ENCODE data around the gene CFAP410. TPM values are rescaled to one million over a fixed set of nuclear protein-coding genes. Genes with fewer than 3 reads are reported as not detected.

The CFAP410 gene
- total RNA-seq, 1 experiment from 2014 or later, result 19.3 TPM

- H3K36me3 Mint-ChIP-seq, result peaks cover 5% of the 10 kb centered on the region
- H3K9me3 Mint-ChIP-seq, result peaks cover 20% of the 10 kb centered on the region
- H3K27ac Mint-ChIP-seq, result no peak overlapping the region
- ATAC-seq (peak; percentile 75), DNase-seq (ENCODE audit: low spot score) (peak; percentile 71)
- TF ChIP-seq NFATC4 (CRISPR knock-in tag; IDR thresholded peaks at IDR 0.05), result no peak
- peak; percentile 66 for TF ChIP-seq USF2 (CRISPR knock-in tag; IDR thresholded peaks at IDR 0.05)
- peaks cover 10% of the 10 kb centered on the region; the same call in 1 of the 2 replicates for H3K4me1 Mint-ChIP-seq
- H3K27me3 Mint-ChIP-seq (ENCODE audit: low read depth), result peaks cover 36% of the 10 kb centered on the region
- H3K4me3 Mint-ChIP-seq, result peak overlapping the region; percentile 50
- ChIA-PET POLR2A (interaction anchor here (0.6 kb wide), 1 partner anchor 24 kb away, joined by 3 read pairs; no protein-coding TSS in a partner anchor), CTCF (interaction anchor here (1.4 to 2.8 kb wide), 5 partner anchors 10 to 110 kb away, joined by 3 to 17 read pairs (median 5); partner anchors contain the start of gene CFAP410)
Observed at GRCh38 chr21:44370027-44370735, 31.0 kb upstream of the CFAP410 start.

GRCh38 chr21:44368711-44369446 lies 29.7 kb upstream of the CFAP410 start:
- peaks cover 10% of the 10 kb centered on the region; the same call in 1 of the 2 replicates for H3K4me1 Mint-ChIP-seq
- H3K27ac Mint-ChIP-seq, result no peak overlapping the region
- CTCF ChIA-PET, result interaction anchor here (0.6 to 2.8 kb wide), 25 partner anchors 8 to 505 kb away, joined by 3 to 17 read pairs (median 4); partner anchors contain the start of genes CFAP410, LRRC3, PTTG1IP and TRPM2
- H3K36me3 Mint-ChIP-seq, result no peaks in the 10 kb centered on the region
- peak overlapping the region; percentile 50 for H3K4me3 Mint-ChIP-seq
- POLR2A ChIA-PET, result no interaction called here
- peaks cover 9% of the 10 kb centered on the region for H3K9me3 Mint-ChIP-seq
- DNase-seq (ENCODE audit: low spot score) (peak; percentile 62), ATAC-seq (peak; percentile 80)
- H3K27me3 Mint-ChIP-seq (ENCODE audit: low read depth), result peaks cover 31% of the 10 kb centered on the region
- TF ChIP-seq IRF2 (CRISPR knock-in tag; IDR thresholded peaks at IDR 0.05; ENCODE audit: borderline replicate concordance, low read depth) (no peak), ZNF138 (CRISPR knock-in tag; conservative IDR thresholded peaks at IDR 0.05) (no peak), TCF7 (CRISPR knock-in tag; IDR thresholded peaks at IDR 0.05; ENCODE audit: low read depth) (no peak), HMGA2 (CRISPR knock-in tag; IDR thresholded peaks at IDR 0.05) (no peak), ZNF512 (CRISPR knock-in tag; IDR thresholded peaks at IDR 0.05; ENCODE audit: borderline replicate concordance) (no peak), RORB (CRISPR knock-in tag; IDR thresholded peaks at IDR 0.05) (no peak), ATF2 (CRISPR knock-in tag; IDR thresholded peaks at IDR 0.05; ENCODE audit: borderline replicate concordance, low read depth) (no peak), ZNF121 (CRISPR knock-in tag; IDR thresholded peaks at IDR 0.05) (no peak), MXD4 (CRISPR knock-in tag; IDR thresholded peaks at IDR 0.05; ENCODE audit: borderline replicate concordance) (no peak), SP1 (CRISPR knock-in tag; conservative IDR thresholded peaks at IDR 0.05) (no peak), ZBTB43 (CRISPR knock-in tag; IDR thresholded peaks at IDR 0.05) (no peak), GABPB1 (CRISPR knock-in tag; IDR thresholded peaks at IDR 0.05) (no peak), ZNF416 (CRISPR knock-in tag; IDR thresholded peaks at IDR 0.05) (no peak), SMAD4 (CRISPR knock-in tag; IDR thresholded peaks at IDR 0.05) (no peak), PRRX2 (CRISPR knock-in tag; IDR thresholded peaks at IDR 0.05) (no peak), ZSCAN18 (CRISPR knock-in tag; IDR thresholded peaks at IDR 0.05) (no peak), ARID4B (CRISPR knock-in tag; IDR thresholded peaks at IDR 0.05; ENCODE audit: borderline replicate concordance) (no peak)
